ENCODE results near the gene SCAPER. TPM values are rescaled to one million over a fixed set of nuclear protein-coding genes. Genes with fewer than 3 reads are reported as not detected.

Gene SCAPER
- total RNA-seq, 6 donors from 2014 or later: 14.4 to 67.1 (median 27.6) TPM

DNA sequence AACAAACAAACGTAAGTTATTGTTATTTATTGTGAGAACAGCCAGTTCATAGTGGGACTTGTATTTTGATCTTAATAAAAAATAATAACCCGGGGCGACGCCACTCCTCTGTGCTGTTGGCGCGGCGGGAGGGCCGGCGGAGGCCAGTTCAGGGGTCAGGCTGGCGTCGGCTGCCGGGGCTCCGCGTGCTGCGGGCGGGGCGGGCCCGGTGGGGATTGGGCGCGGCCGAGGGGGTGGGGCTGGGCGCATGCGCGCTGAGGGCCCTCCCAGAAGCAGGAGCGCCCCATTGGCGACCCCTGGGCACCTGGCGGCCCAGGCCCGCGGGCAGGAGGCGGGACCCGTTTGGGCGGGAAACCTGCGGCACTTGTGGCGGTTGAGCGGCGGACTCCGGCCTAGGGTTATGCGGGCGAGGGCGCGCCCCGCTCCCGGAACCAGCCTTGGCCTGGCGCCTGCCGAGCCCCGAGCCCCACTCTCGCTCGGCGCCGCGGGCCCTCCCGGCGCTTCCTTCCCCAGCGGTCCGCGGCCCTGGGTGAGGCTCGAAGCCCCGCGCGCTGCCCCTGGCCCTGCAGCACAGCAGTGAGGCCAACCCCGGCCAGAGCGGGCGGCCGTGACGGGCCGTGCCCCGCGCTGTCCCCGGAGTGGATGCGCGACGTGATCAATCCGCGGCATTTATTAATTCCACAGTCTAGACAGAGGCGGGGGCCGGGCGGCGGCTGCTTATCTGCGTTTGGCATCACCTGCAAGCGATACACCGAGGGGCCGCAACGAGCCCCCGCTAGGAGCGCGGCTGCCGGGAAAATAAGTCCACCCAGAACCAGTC is 562.5 kb downstream of the SCAPER start:
- no peaks in the 10 kb centered on the region for H3K36me3 ChIP-seq
- TF ChIP-seq POLR2A (IDR thresholded peaks at IDR 0.05) (no peak), EP300 (IDR thresholded peaks at IDR 0.05) (no peak), POLR2AphosphoS5 (IDR thresholded peaks at IDR 0.05) (no peak)
- TF ChIP-seq, protein P1, sequence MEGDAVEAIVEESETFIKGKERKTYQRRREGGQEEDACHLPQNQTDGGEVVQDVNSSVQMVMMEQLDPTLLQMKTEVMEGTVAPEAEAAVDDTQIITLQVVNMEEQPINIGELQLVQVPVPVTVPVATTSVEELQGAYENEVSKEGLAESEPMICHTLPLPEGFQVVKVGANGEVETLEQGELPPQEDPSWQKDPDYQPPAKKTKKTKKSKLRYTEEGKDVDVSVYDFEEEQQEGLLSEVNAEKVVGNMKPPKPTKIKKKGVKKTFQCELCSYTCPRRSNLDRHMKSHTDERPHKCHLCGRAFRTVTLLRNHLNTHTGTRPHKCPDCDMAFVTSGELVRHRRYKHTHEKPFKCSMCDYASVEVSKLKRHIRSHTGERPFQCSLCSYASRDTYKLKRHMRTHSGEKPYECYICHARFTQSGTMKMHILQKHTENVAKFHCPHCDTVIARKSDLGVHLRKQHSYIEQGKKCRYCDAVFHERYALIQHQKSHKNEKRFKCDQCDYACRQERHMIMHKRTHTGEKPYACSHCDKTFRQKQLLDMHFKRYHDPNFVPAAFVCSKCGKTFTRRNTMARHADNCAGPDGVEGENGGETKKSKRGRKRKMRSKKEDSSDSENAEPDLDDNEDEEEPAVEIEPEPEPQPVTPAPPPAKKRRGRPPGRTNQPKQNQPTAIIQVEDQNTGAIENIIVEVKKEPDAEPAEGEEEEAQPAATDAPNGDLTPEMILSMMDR (IDR thresholded peaks at IDR 0.05): no peak
- H3K27me3 ChIP-seq: peaks cover 5 to 99% (median 79%) of the 10 kb centered on the region in 4 donors
- ATAC-seq (ENCODE audit: low FRiP score in 2 of 2) (no peak), DNase-seq (peak in 1 of 2 donors; percentile 85)
- H3K27ac ChIP-seq: no peak overlapping the region
- peak overlapping the region in 2 of 4 donors; percentile 20 to 28 for H3K4me3 ChIP-seq
- WGBS, 2 donors: 14 to 24% methylated on average over 13 to 40 of the region's 87 CpGs
- H3K9me3 ChIP-seq: peaks cover 0 to 5% (median 0%) of the 10 kb centered on the region in 4 donors
- H3K4me1 ChIP-seq: peaks cover 66 to 79% (median 68%) of the 10 kb centered on the region in 4 donors

DNA sequence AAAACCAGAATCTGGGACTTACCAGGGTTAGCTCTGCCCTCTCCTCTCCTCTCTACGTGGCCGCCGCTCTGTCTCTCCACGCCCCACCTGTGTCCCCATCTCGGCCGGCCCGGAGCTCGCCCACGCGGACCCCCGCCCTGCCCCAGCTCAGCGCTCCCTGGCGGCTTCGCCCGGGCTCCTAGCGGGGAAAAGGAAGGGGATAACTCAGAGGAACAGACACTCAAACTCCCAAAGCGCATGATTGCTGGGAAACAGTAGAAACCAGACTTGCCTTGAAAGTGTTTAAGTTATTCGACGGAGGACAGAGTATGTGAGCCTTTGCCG is 563.1 kb downstream of the SCAPER start:
- TF ChIP-seq EP300 (IDR thresholded peaks at IDR 0.05) (no peak), POLR2AphosphoS5 (IDR thresholded peaks at IDR 0.05) (no peak), POLR2A (IDR thresholded peaks at IDR 0.05) (no peak)
- TF ChIP-seq, protein P1 (IDR thresholded peaks at IDR 0.05): no peak
- WGBS, 2 donors: 7 to 16% methylated on average over 9 to 20 of the region's 20 CpGs
- Histone ChIP-seq H3K4me3 (no peak overlapping the region), H3K9me3 (peaks cover 0 to 5% (median 0%) of the 10 kb centered on the region in 4 donors), H3K27ac (no peak overlapping the region), H3K36me3 (no peaks in the 10 kb centered on the region), H3K4me1 (peaks cover 67 to 80% (median 70%) of the 10 kb centered on the region in 4 donors), H3K27me3 (peaks cover 6 to 99% (median 78%) of the 10 kb centered on the region in 4 donors)
- peak in 1 of 2 donors; percentile 78 for DNase-seq
- ATAC-seq (ENCODE audit: low FRiP score in 2 of 2): no peak

DNA sequence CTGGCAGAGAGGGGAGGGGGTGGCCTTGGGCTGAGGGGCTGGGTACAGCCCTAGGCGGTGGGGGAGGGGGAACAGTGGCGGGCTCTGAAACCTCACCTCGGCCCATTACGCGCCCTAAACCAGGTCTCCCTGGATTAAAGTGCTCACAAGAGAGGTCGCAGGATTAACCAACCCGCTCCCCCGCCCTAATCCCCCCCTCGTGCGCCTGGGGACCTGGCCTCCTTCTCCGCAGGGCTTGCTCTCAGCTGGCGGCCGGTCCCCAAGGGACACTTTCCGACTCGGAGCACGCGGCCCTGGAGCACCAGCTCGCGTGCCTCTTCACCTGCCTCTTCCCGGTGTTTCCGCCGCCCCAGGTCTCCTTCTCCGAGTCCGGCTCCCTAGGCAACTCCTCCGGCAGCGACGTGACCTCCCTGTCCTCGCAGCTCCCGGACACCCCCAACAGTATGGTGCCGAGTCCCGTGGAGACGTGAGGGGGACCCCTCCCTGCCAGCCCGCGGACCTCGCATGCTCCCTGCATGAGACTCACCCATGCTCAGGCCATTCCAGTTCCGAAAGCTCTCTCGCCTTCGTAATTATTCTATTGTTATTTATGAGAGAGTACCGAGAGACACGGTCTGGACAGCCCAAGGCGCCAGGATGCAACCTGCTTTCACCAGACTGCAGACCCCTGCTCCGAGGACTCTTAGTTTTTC is 563.6 kb downstream of the SCAPER start:
- H3K4me1 ChIP-seq: peaks cover 67 to 80% (median 69%) of the 10 kb centered on the region in 4 donors
- DNase-seq (peak in 1 of 2 donors; percentile 73), ATAC-seq (ENCODE audit: low FRiP score in 2 of 2) (peak in 1 of 2 donors; percentile 31)
- no peak for TF ChIP-seq POLR2A (IDR thresholded peaks at IDR 0.05)
- TF ChIP-seq, protein P1 (IDR thresholded peaks at IDR 0.05): no peak
- no peak for TF ChIP-seq EP300 (IDR thresholded peaks at IDR 0.05)
- no peak for TF ChIP-seq POLR2AphosphoS5 (IDR thresholded peaks at IDR 0.05)
- WGBS, 2 donors: 5 to 6% methylated on average over 23 to 42 of the region's 42 CpGs
- no peak overlapping the region for H3K27ac ChIP-seq
- H3K4me3 ChIP-seq: peak overlapping the region in 3 of 4 donors; percentile 2 to 47 (median 4)
- H3K36me3 ChIP-seq: no peaks in the 10 kb centered on the region
- H3K27me3 ChIP-seq: peaks cover 6 to 98% (median 76%) of the 10 kb centered on the region in 4 donors
- peaks cover 0 to 5% (median 0%) of the 10 kb centered on the region in 4 donors for H3K9me3 ChIP-seq

DNA sequence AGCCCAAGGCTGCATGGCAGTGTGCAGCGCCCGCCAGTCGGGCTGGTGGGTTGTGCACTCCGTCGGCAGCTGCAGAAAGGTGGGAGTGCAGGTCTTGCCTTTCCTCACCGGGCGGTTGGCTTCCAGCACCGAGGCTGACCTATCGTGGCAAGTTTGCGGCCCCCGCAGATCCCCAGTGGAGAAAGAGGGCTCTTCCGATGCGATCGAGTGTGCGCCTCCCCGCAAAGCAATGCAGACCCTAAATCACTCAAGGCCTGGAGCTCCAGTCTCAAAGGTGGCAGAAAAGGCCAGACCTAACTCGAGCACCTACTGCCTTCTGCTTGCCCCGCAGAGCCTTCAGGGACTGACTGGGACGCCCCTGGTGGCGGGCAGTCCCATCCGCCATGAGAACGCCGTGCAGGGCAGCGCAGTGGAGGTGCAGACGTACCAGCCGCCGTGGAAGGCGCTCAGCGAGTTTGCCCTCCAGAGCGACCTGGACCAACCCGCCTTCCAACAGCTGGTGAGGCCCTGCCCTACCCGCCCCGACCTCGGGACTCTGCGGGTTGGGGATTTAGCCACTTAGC is 564.3 kb downstream of the SCAPER start:
- peak in 1 of 2 donors; percentile 79 for DNase-seq
- H3K4me3 ChIP-seq: peak overlapping the region in 3 of 4 donors; percentile 26 to 49 (median 47)

More for the DNA sequence above, 564.3 kb downstream of the SCAPER start:
- H3K4me1 ChIP-seq: peaks cover 65 to 80% (median 69%) of the 10 kb centered on the region in 4 donors
- H3K27ac ChIP-seq: no peak overlapping the region
- H3K36me3 ChIP-seq: no peaks in the 10 kb centered on the region
- peaks cover 6 to 98% (median 75%) of the 10 kb centered on the region in 4 donors for H3K27me3 ChIP-seq
- 4 to 8% methylated on average over 4 to 8 of the region's 35 CpGs for WGBS, 2 donors
- TF ChIP-seq POLR2AphosphoS5 (IDR thresholded peaks at IDR 0.05): no peak
- TF ChIP-seq, protein P1 (IDR thresholded peaks at IDR 0.05): peak in 2 of 6 experiments; percentile 4 to 25
- peaks cover 0 to 5% (median 0%) of the 10 kb centered on the region in 4 donors for H3K9me3 ChIP-seq
- ATAC-seq (ENCODE audit: low FRiP score in 2 of 2): peak; percentile 14 to 38

All from upper lobe of left lung (tissue), 6 donors.